C4-2B (cell line): ENCODE measurements around the gene RPS6KA5.

ENCODE experiments used
- H3K27ac ChIP-seq: fragments of 450-650 bp; 2 replicates; pipeline ENCODE4 v1.5.1; 2017
- ZFX ChIP-seq: fragments of 450-650 bp; IDR thresholded peaks from 2 replicates; pipeline ENCODE4 v1.6.1; 2017
- TF ChIP-seq, protein P1 (sequence below): fragments of 450-650 bp; conservative IDR thresholded peaks from 2 replicates; pipeline ENCODE4 v1.5.1; 2017; ENCODE audit warnings: mild to moderate bottlenecking

Gene RPS6KA5

DNA sequence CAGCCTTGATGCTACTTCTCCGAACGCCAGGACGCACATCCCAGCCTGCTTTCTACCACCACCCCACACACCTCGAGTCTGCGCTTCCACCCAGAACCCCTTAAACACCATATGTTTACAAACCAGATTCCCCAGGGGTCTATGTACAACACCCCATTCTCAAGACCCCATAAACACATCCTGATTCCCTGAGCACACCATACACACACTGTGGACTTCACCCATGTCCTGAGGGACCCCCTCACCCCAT, 244.9 kb downstream of the RPS6KA5 start:
- TF ChIP-seq, protein P1, sequence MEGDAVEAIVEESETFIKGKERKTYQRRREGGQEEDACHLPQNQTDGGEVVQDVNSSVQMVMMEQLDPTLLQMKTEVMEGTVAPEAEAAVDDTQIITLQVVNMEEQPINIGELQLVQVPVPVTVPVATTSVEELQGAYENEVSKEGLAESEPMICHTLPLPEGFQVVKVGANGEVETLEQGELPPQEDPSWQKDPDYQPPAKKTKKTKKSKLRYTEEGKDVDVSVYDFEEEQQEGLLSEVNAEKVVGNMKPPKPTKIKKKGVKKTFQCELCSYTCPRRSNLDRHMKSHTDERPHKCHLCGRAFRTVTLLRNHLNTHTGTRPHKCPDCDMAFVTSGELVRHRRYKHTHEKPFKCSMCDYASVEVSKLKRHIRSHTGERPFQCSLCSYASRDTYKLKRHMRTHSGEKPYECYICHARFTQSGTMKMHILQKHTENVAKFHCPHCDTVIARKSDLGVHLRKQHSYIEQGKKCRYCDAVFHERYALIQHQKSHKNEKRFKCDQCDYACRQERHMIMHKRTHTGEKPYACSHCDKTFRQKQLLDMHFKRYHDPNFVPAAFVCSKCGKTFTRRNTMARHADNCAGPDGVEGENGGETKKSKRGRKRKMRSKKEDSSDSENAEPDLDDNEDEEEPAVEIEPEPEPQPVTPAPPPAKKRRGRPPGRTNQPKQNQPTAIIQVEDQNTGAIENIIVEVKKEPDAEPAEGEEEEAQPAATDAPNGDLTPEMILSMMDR: no peak
- no peak for TF ChIP-seq ZFX
- H3K27ac ChIP-seq: peak overlapping the region; percentile 78

DNA sequence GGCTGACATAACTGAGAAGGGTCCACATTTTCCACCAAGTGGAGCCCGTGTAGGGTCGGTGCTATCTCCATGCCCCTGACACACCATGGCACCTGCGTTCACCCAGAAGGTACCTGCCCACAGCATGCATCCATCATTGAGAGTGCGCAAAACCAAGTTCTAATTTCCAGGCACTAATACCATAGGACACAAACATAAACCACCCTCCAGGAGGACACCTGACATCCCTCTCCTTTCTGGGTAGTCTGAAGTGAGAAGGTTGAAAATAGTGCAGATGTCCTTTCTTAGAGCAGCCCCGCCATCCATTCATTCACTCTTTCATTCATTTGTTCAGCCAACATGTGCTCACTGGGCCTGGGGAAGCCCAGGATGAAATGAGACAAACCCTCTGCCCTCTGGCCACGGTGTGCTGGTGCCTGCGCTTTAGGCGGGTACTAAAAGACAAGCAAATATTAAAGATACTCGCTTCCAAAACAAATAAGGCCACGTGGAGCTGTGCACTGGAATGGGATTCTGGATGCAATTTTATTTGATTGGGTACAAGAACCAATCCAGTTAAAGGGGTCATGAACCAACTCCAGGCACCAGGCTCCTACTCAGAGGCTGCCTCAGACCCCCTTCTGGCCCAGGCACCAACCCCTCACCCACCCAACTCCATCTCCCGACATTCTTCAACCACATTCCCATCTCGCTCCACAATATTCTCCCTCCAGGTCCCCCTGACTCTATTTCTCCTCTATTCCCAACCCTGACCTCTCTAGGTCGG, 245.5 kb downstream of the RPS6KA5 start:
- H3K27ac ChIP-seq: peak overlapping the region; percentile 78
- no peak for TF ChIP-seq ZFX
- TF ChIP-seq, protein P1: no peak

DNA sequence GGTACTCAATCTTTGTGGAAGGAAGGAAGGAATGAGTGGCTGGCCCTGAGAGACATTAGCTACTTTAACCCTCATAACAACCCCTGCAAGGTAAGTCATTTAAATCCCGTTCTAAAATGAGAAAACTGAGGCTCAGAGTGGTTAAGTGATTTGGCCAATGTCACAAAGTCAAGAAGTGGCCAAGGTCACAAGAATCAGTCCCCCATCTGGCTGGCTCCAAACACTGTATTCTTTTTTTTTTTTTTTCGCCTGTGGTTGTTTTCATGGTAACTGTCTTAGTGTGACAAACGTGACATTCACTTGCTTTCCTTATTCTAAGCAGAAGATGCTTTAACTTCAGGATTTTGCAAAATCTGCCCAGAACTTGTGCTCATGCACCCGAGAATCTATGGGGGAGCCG, 247.0 kb downstream of the RPS6KA5 start:
- H3K27ac ChIP-seq: no peak overlapping the region
- TF ChIP-seq, protein P1: no peak
- no peak for TF ChIP-seq ZFX

DNA sequence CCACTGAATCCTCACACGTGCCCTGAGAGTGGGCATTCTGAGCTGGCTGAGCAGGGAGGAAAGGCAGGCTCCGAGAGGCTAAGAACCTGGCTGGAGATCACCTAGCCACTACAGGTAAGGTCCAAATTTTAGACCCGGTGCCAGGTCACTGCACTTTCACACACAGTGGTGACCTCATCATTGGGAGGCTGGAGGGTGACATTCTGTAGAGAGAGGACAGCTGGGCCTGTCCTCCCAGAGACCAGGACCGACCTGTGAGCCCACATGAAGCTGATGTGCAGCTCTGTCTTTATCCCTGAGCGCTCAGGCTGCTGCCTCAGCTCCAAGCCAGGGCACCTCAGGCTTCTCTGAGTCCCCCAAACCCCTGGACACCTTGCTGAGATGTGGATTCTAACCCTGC, 248.3 kb downstream of the RPS6KA5 start:
- TF ChIP-seq, protein P1: no peak
- TF ChIP-seq ZFX: no peak
- no peak overlapping the region for H3K27ac ChIP-seq

DNA sequence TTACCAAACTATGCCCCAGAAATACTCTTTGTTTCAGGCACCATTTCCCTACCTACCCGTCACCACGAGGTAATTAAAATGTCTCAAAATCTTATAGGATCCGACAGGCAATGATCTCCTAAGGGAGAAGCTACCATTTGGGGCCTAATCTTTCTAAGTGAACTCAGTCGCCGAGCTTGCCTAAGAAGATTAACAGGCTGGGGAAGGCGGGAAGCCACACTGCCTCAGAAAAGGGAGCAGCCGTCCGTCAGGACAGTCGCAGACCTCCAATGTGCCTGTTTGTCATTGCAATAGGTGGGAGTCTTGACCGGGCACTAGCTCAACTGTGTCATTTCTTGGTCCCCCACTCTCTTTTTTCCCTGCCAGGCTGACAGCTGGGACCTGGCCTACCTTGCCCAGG, 248.8 kb downstream of the RPS6KA5 start:
- TF ChIP-seq ZFX: no peak
- TF ChIP-seq, protein P1: no peak
- H3K27ac ChIP-seq: no peak overlapping the region

DNA sequence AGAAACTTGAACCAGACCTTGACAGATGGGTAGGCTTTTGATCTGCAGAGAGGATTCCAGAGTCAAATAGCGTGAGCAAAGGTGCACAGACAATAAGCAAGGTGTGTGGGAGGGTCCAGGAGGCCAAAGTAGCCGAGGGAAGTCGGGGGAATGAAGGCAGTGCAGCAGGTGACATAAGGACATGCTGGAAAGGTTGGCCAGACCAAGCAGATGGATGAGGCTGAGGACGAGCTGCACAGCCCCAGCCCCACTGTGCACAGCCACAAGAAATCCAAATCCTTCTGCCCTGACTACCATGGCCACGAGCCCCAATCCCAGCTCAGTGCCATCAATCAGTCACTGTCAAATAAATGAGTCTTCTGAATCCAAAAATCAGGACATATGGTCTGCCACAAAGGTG, 249.6 kb downstream of the RPS6KA5 start:
- H3K27ac ChIP-seq: no peak overlapping the region
- TF ChIP-seq, protein P1: no peak
- TF ChIP-seq ZFX: no peak

DNA sequence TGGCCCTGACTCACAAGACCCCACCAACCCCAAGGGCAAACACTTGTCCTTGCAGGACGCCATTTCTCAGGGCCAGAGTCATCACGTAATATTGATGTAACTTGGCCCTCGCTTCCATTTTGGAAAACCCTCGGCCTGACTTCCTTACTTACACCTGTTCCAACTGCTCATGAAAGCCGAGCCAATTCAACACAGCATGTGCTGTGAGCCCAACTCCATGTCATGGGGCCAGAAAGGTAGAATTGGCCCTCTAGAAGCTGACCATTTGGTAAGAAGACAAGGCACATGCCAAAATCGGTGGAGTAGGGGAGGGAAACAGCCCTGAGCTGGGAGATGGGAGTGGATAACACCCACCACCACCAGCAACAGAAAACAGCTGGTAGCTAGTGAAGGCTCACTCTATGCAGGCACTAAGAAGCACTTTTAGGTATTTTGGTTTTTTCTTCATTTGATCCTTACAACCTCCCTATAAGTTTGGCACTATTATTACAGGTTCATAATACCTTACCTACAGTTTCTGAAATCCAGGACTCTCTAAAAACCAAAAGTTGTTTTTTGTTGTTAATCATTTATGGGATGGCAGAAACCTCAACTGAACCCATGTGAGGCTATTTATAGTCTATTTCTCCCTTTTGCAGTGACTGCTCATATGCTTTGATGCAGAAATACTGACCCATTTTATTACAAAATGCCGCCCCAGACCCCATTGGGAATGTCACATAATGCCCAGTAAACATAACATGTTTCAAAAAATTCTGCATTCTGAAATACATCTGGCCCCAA, 250.7 kb downstream of the RPS6KA5 start:
- no peak overlapping the region for H3K27ac ChIP-seq
- no peak for TF ChIP-seq ZFX
- TF ChIP-seq, protein P1: no peak
